ENCODE results near the gene KCTD2. TPM values are rescaled to one million over a fixed set of nuclear protein-coding genes. Genes with fewer than 3 reads are reported as not detected.

The KCTD2 gene
- total and polyA plus RNA-seq, 2 of the 13 experiments (the other 11 are each of a cell fraction or from before 2014, with no cell fraction given) = 28.3 to 32.6 TPM

DNA sequence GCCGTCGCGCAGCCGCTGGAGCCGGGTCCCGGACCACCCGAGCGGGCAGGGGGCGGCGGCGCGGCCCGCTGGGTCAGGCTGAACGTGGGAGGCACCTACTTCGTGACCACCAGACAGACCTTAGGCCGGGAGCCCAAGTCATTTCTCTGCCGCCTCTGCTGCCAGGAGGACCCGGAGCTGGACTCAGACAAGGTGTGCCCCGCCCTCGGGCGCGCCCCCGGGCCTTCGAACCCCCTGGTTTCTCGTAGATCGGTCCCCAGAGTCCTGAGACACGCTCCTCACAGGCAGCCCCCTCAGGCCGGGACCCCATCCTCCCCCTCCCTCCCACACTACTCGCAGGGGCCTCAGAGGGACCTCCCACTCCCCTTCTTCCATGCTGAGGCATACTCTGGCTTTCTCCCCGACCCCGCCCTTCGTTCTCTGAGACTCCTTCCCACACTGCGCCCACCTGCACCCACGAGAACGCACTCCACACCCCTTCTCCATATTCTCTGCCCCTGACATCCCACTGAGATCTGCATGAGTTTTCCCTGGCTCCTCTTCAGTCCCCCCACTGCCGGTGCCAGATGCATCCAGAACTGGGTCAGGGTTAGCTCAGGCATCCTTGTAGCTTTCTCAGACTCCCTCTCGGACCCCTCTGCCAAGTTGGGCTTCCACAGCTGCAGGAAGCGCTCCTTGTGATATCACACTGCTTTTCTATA, 523 bp downstream of the KCTD2 start (continued):
- TF ChIP-seq, protein P1, sequence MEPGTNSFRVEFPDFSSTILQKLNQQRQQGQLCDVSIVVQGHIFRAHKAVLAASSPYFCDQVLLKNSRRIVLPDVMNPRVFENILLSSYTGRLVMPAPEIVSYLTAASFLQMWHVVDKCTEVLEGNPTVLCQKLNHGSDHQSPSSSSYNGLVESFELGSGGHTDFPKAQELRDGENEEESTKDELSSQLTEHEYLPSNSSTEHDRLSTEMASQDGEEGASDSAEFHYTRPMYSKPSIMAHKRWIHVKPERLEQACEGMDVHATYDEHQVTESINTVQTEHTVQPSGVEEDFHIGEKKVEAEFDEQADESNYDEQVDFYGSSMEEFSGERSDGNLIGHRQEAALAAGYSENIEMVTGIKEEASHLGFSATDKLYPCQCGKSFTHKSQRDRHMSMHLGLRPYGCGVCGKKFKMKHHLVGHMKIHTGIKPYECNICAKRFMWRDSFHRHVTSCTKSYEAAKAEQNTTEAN (CRISPR knock-in tag; conservative IDR thresholded peaks at IDR 0.05) = no peak
- TF ChIP-seq ZNF17 (CRISPR knock-in tag; IDR thresholded peaks at IDR 0.05) (no peak), GPN1 (CRISPR knock-in tag; IDR thresholded peaks at IDR 0.05; ENCODE audit: borderline replicate concordance) (0 out of 2 replicates have a peak, but pooled peaks have one; percentile 5), HOXA9 (CRISPR knock-in tag; IDR thresholded peaks at IDR 0.05; ENCODE audit: borderline replicate concordance) (no peak), ZNF703 (CRISPR knock-in tag; IDR thresholded peaks at IDR 0.05; ENCODE audit: borderline replicate concordance) (no peak), ZNF44 (CRISPR knock-in tag; IDR thresholded peaks at IDR 0.05) (no peak), ZFP36L2 (CRISPR knock-in tag; IDR thresholded peaks at IDR 0.05) (no peak), ERF (CRISPR knock-in tag; IDR thresholded peaks at IDR 0.05) (no peak), ZNF230 (CRISPR knock-in tag; IDR thresholded peaks at IDR 0.05) (0 out of 2 replicates have a peak, but pooled peaks have one; percentile 18), JUND (CRISPR knock-in tag; IDR thresholded peaks at IDR 0.05) (no peak), ZNF616 (CRISPR knock-in tag; IDR thresholded peaks at IDR 0.05; ENCODE audit: low read depth) (no peak)
- TF ChIP-seq, protein P2, sequence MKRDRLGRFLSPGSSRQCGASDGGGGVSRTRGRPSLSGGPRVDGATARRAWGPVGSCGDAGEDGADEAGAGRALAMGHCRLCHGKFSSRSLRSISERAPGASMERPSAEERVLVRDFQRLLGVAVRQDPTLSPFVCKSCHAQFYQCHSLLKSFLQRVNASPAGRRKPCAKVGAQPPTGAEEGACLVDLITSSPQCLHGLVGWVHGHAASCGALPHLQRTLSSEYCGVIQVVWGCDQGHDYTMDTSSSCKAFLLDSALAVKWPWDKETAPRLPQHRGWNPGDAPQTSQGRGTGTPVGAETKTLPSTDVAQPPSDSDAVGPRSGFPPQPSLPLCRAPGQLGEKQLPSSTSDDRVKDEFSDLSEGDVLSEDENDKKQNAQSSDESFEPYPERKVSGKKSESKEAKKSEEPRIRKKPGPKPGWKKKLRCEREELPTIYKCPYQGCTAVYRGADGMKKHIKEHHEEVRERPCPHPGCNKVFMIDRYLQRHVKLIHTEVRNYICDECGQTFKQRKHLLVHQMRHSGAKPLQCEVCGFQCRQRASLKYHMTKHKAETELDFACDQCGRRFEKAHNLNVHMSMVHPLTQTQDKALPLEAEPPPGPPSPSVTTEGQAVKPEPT (CRISPR knock-in tag; IDR thresholded peaks at IDR 0.05; ENCODE audit: low read depth) = no peak
- TF ChIP-seq, protein P3, sequence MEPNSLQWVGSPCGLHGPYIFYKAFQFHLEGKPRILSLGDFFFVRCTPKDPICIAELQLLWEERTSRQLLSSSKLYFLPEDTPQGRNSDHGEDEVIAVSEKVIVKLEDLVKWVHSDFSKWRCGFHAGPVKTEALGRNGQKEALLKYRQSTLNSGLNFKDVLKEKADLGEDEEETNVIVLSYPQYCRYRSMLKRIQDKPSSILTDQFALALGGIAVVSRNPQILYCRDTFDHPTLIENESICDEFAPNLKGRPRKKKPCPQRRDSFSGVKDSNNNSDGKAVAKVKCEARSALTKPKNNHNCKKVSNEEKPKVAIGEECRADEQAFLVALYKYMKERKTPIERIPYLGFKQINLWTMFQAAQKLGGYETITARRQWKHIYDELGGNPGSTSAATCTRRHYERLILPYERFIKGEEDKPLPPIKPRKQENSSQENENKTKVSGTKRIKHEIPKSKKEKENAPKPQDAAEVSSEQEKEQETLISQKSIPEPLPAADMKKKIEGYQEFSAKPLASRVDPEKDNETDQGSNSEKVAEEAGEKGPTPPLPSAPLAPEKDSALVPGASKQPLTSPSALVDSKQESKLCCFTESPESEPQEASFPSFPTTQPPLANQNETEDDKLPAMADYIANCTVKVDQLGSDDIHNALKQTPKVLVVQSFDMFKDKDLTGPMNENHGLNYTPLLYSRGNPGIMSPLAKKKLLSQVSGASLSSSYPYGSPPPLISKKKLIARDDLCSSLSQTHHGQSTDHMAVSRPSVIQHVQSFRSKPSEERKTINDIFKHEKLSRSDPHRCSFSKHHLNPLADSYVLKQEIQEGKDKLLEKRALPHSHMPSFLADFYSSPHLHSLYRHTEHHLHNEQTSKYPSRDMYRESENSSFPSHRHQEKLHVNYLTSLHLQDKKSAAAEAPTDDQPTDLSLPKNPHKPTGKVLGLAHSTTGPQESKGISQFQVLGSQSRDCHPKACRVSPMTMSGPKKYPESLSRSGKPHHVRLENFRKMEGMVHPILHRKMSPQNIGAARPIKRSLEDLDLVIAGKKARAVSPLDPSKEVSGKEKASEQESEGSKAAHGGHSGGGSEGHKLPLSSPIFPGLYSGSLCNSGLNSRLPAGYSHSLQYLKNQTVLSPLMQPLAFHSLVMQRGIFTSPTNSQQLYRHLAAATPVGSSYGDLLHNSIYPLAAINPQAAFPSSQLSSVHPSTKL (CRISPR knock-in tag; IDR thresholded peaks at IDR 0.05) = no peak
- TF ChIP-seq, protein P4, sequence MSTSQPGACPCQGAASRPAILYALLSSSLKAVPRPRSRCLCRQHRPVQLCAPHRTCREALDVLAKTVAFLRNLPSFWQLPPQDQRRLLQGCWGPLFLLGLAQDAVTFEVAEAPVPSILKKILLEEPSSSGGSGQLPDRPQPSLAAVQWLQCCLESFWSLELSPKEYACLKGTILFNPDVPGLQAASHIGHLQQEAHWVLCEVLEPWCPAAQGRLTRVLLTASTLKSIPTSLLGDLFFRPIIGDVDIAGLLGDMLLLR (CRISPR knock-in tag; IDR thresholded peaks at IDR 0.05) = no peak
- TF ChIP-seq, protein P5, sequence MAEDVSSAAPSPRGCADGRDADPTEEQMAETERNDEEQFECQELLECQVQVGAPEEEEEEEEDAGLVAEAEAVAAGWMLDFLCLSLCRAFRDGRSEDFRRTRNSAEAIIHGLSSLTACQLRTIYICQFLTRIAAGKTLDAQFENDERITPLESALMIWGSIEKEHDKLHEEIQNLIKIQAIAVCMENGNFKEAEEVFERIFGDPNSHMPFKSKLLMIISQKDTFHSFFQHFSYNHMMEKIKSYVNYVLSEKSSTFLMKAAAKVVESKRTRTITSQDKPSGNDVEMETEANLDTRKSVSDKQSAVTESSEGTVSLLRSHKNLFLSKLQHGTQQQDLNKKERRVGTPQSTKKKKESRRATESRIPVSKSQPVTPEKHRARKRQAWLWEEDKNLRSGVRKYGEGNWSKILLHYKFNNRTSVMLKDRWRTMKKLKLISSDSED (CRISPR knock-in tag; IDR thresholded peaks at IDR 0.05) = no peak
- TF ChIP-seq, protein P6, sequence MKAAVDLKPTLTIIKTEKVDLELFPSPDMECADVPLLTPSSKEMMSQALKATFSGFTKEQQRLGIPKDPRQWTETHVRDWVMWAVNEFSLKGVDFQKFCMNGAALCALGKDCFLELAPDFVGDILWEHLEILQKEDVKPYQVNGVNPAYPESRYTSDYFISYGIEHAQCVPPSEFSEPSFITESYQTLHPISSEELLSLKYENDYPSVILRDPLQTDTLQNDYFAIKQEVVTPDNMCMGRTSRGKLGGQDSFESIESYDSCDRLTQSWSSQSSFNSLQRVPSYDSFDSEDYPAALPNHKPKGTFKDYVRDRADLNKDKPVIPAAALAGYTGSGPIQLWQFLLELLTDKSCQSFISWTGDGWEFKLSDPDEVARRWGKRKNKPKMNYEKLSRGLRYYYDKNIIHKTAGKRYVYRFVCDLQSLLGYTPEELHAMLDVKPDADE (CRISPR knock-in tag; IDR thresholded peaks at IDR 0.05) = peak; percentile 67; the same call in 1 of the 2 replicates
- TF ChIP-seq, protein P7, sequence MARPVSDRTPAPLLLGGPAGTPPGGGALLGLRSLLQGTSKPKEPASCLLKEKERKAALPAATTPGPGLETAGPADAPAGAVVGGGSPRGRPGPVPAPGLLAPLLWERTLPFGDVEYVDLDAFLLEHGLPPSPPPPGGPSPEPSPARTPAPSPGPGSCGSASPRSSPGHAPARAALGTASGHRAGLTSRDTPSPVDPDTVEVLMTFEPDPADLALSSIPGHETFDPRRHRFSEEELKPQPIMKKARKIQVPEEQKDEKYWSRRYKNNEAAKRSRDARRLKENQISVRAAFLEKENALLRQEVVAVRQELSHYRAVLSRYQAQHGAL (CRISPR knock-in tag; IDR thresholded peaks at IDR 0.05; ENCODE audit: not compliant biosample characterization) = no peak

Data from HepG2 (cell line).